Measurements from ENCODE around the gene SCP2. TPM values are rescaled to one million over a fixed set of nuclear protein-coding genes. Genes with fewer than 3 reads are reported as not detected.
A peak's percentile ranks its signal among the peaks of the same experiment; 100 is the strongest.
"Not testable (repeated sequence)": the region's sequence is repeated elsewhere in the genome, so short reads cannot be mapped to it uniquely, and the experiment has no call there.

SCP2 gene
- total RNA-seq, 1 experiment from 2014 or later, result 73.2 TPM

- intact Hi-C loops (cut with micrococcal nuclease; ENCODE audit: unreplicated experiment), result no loop called here
- peak; percentile 94 for DNase-seq (ENCODE audit: low spot score)
- ChIA-PET CTCF (no interaction called here), POLR2A (ENCODE audit: low non-redundant PET) (no interaction called here)
- Histone ChIP-seq H3K4me3 (ENCODE audit: low read depth, low read length, poor library complexity, severe bottlenecking) (no peak overlapping the region), H3K27me3 (replicated peaks; ENCODE audit: insufficient read depth, low read depth, low read length, poor library complexity) (no peaks in the 10 kb centered on the region), H3K4me1 (ENCODE audit: insufficient read depth, low read length, poor library complexity, severe bottlenecking) (peaks cover 19% of the 10 kb centered on the region), H3K27ac (ENCODE audit: low read depth, low read length, poor library complexity, severe bottlenecking) (peak overlapping the region; percentile 71), H3K9me3 (ENCODE audit: low read depth, low read length, poor library complexity, severe bottlenecking) (no peaks in the 10 kb centered on the region), H3K36me3 (ENCODE audit: insufficient read depth, low read length, poor library complexity, severe bottlenecking) (no peaks in the 10 kb centered on the region)
- BruUV-seq (replicated peaks), result no TSS peak
- no peak for TF ChIP-seq CTCF (conservative IDR thresholded peaks at IDR 0.05; ENCODE audit: low read depth, low read length)
- TF ChIP-seq EZH2 (IDR thresholded peaks at IDR 0.05; ENCODE audit: borderline replicate concordance, low read depth, low read length, poor library complexity, severe bottlenecking), result no peak
Observed at GRCh38 chr1:52955129-52955970, 28.3 kb downstream of the SCP2 start.

- Histone ChIP-seq H3K27me3 (replicated peaks; ENCODE audit: insufficient read depth, low read depth, low read length, poor library complexity) (no peaks in the 10 kb centered on the region), H3K36me3 (ENCODE audit: insufficient read depth, low read length, poor library complexity, severe bottlenecking) (no peaks in the 10 kb centered on the region), H3K27ac (ENCODE audit: low read depth, low read length, poor library complexity, severe bottlenecking) (no peak overlapping the region), H3K4me3 (ENCODE audit: low read depth, low read length, poor library complexity, severe bottlenecking) (no peak overlapping the region), H3K4me1 (ENCODE audit: insufficient read depth, low read length, poor library complexity, severe bottlenecking) (no peaks in the 10 kb centered on the region), H3K9me3 (ENCODE audit: low read depth, low read length, poor library complexity, severe bottlenecking) (no peaks in the 10 kb centered on the region)
- intact Hi-C loops (cut with micrococcal nuclease; ENCODE audit: unreplicated experiment), result no loop called here
- ChIA-PET POLR2A (ENCODE audit: low non-redundant PET) (no interaction called here), CTCF (interaction anchor here (0.6 kb wide), 1 partner anchor 10 kb away, joined by 3 read pairs; no protein-coding TSS in a partner anchor)
- TF ChIP-seq EZH2 (IDR thresholded peaks at IDR 0.05; ENCODE audit: borderline replicate concordance, low read depth, low read length, poor library complexity, severe bottlenecking) (no peak), CTCF (conservative IDR thresholded peaks at IDR 0.05; ENCODE audit: low read depth, low read length) (no peak)
- no TSS peak for BruUV-seq (replicated peaks)
- no peak for DNase-seq (ENCODE audit: low spot score)
Observed at GRCh38 chr1:52963101-52963500, 36.0 kb downstream of the SCP2 start.

- CTCF ChIA-PET, result no interaction called here
- POLR2A ChIA-PET (ENCODE audit: low non-redundant PET), result no interaction called here
- TF ChIP-seq EZH2 (IDR thresholded peaks at IDR 0.05; ENCODE audit: borderline replicate concordance, low read depth, low read length, poor library complexity, severe bottlenecking) (no peak), CTCF (conservative IDR thresholded peaks at IDR 0.05; ENCODE audit: low read depth, low read length) (no peak)
- no peak for DNase-seq (ENCODE audit: low spot score)
- Histone ChIP-seq H3K36me3 (ENCODE audit: insufficient read depth, low read length, poor library complexity, severe bottlenecking) (no peaks in the 10 kb centered on the region), H3K4me3 (ENCODE audit: low read depth, low read length, poor library complexity, severe bottlenecking) (no peak overlapping the region), H3K9me3 (ENCODE audit: low read depth, low read length, poor library complexity, severe bottlenecking) (no peaks in the 10 kb centered on the region), H3K4me1 (ENCODE audit: insufficient read depth, low read length, poor library complexity, severe bottlenecking) (no peaks in the 10 kb centered on the region), H3K27me3 (replicated peaks; ENCODE audit: insufficient read depth, low read depth, low read length, poor library complexity) (no peaks in the 10 kb centered on the region), H3K27ac (ENCODE audit: low read depth, low read length, poor library complexity, severe bottlenecking) (no peak overlapping the region)
- intact Hi-C loops (cut with micrococcal nuclease; ENCODE audit: unreplicated experiment), result no loop called here
- no TSS peak for BruUV-seq (replicated peaks)
Observed at GRCh38 chr1:52967666-52968065, 40.6 kb downstream of the SCP2 start.

DNA sequence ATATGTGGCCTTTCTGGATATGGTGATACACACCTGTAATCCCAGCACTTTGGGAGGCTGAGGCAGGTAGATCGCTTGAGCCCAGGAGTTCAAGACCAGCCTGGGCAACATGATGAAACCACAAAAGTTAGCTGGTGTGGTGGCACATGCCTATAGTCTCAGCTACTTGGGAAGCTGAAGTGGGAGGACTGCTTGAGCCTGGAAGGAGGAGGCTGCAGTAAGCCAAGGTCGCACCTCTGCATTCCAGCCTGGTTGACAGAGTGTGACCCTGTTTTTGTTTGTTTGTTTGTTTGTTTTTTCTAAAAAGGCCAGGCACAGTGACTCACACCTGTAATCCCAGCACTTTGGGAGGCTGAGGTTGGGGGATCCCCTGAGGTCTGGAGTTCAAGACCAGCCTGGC lies 42.2 kb downstream of the SCP2 start:
- BruUV-seq (replicated peaks); intact Hi-C loops (cut with micrococcal nuclease; ENCODE audit: unreplicated experiment); CTCF ChIA-PET: not testable (repeated sequence)

More for the DNA sequence above, 42.2 kb downstream of the SCP2 start:
- H3K9me3 ChIP-seq (ENCODE audit: low read depth, low read length, poor library complexity, severe bottlenecking); H3K27ac ChIP-seq (ENCODE audit: low read depth, low read length, poor library complexity, severe bottlenecking); H3K4me3 ChIP-seq (ENCODE audit: low read depth, low read length, poor library complexity, severe bottlenecking); H3K36me3 ChIP-seq (ENCODE audit: insufficient read depth, low read length, poor library complexity, severe bottlenecking); DNase-seq (ENCODE audit: low spot score); H3K27me3 ChIP-seq (replicated peaks; ENCODE audit: insufficient read depth, low read depth, low read length, poor library complexity); H3K4me1 ChIP-seq (ENCODE audit: insufficient read depth, low read length, poor library complexity, severe bottlenecking); POLR2A ChIA-PET (ENCODE audit: low non-redundant PET): not testable (repeated sequence)

Data from A673 (cell line).